GM18502 (cell line): ENCODE data around the gene CENPX.

Experiments
- ATAC-seq: cut with Tn5 transposase; IDR thresholded peaks from one replicate; pipeline ENCODE4 v1.9.1; 2021; ENCODE audit warnings: mild to moderate bottlenecking; ENCODE audit not compliant: unreplicated experiment, poor library complexity

Gene CENPX

GRCh38 chr17:82055965-82056728 lies 33.5 kb upstream of the CENPX start:
- no peak for ATAC-seq

- no peak for ATAC-seq
These were observed 32.6 kb upstream of the CENPX start for GRCh38 chr17:82055023-82055964.

GRCh38 chr17:82054351-82055022 lies 31.8 kb upstream of the CENPX start:
- ATAC-seq, result no peak

- ATAC-seq, result no peak
These were observed 31.0 kb upstream of the CENPX start for GRCh38 chr17:82053556-82054263.

- ATAC-seq, result no peak
These were observed 30.5 kb upstream of the CENPX start for GRCh38 chr17:82053130-82053529.

GRCh38 chr17:82052638-82053059 lies 30.0 kb upstream of the CENPX start:
- no peak for ATAC-seq

GRCh38 chr17:82051776-82052637 lies 29.3 kb upstream of the CENPX start, which contains the start of the genes GPS1 and RFNG:
Gene GPS1, plus strand, starts transcription at chr17:82051898. Its CDS starts 34 bp downstream, at chr17:82051932.
Gene RFNG, minus strand, starts transcription at chr17:82051811. Its CDS starts 45 bp downstream, at chr17:82051766.
- ATAC-seq, result peak; percentile 66

GRCh38 chr17:82050761-82051641 lies 28.3 kb upstream of the CENPX start:
- no peak for ATAC-seq

GRCh38 chr17:82050152-82050760 lies 27.6 kb upstream of the CENPX start:
- no peak for ATAC-seq

GRCh38 chr17:82049521-82049971 lies 26.9 kb upstream of the CENPX start:
- no peak for ATAC-seq

GRCh38 chr17:82049106-82049505 lies 26.4 kb upstream of the CENPX start:
- no peak for ATAC-seq

GRCh38 chr17:82048571-82048971 lies 25.9 kb upstream of the CENPX start:
- no peak for ATAC-seq

- no peak for ATAC-seq
These were observed 25.4 kb upstream of the CENPX start for GRCh38 chr17:82047914-82048570.

GRCh38 chr17:82047379-82047778 lies 24.7 kb upstream of the CENPX start:
- ATAC-seq, result no peak

- ATAC-seq, result no peak
These were observed 24.2 kb upstream of the CENPX start for GRCh38 chr17:82046903-82047302.

- ATAC-seq, result no peak
These were observed 23.3 kb upstream of the CENPX start for GRCh38 chr17:82045936-82046484.

- ATAC-seq, result no peak
These were observed 20.8 kb upstream of the CENPX start for GRCh38 chr17:82043507-82043906.
